H1 (cell line): Measurements from ENCODE around the gene FLOT1. TPM values are rescaled to one million over a fixed set of nuclear protein-coding genes. Genes with fewer than 3 reads are reported as not detected.

Experiments
- CTCF ChIA-PET: fragments of 300-600 bp; sonication (Branson Sonifier 250); formaldehyde crosslinking; loops from one replicate; lab custom pipeline; 2021; ENCODE audit not compliant: partially characterized antibody; lab: Charles Lee
- POLR2A ChIA-PET: fragments of 300-600 bp; sonication (Branson Sonifier 250); formaldehyde crosslinking; loops from one replicate; lab custom pipeline; 2021; ENCODE audit warnings: inconsistent platforms; ENCODE audit not compliant: partially characterized antibody; lab: Charles Lee
- DNase-seq, 2 experiments: peaks; one replicate each; pipeline versions ENCODE4 v3.0.0 to v3.0.0-alpha.2; 2010 to 2022; ENCODE audit warnings: low spot score in 2 of 2, low read depth in 1 of 2, mixed read lengths in 1 of 2
- FAIRE-seq: peaks from 2 replicates; lab custom pipeline; 2011; peaks lifted over from hg19 to GRCh38; lab: Jason Lieb, UNC
- H2AFZ ChIP-seq: 2 replicates; pipeline ENCODE4 v1.8.1; 2012; ENCODE audit warnings: low read length, inconsistent platforms
- H2AK5ac ChIP-seq: 2 replicates; pipeline ENCODE4 v1.6.1; 2013; ENCODE audit warnings: low read depth, low read length
- H2BK120ac ChIP-seq: replicated peaks from 2 replicates; pipeline ENCODE3; 2013; ENCODE audit warnings: low read depth, low read length, inconsistent platforms
- H2BK12ac ChIP-seq: 2 replicates; pipeline ENCODE4 v1.6.1; 2013; ENCODE audit warnings: low read depth, low read length
- H2BK15ac ChIP-seq: 2 replicates; pipeline ENCODE4 v1.6.1; 2013; ENCODE audit warnings: low read length
- H2BK20ac ChIP-seq: 2 replicates; pipeline ENCODE4 v1.6.1; 2013; ENCODE audit warnings: low read length
- H2BK5ac ChIP-seq: 2 replicates; pipeline ENCODE4 v1.6.1; 2013; ENCODE audit warnings: low read depth, low read length
- H3K14ac ChIP-seq: 2 replicates; pipeline ENCODE4 v1.6.1; 2013; ENCODE audit warnings: inconsistent platforms; ENCODE audit not compliant: insufficient read length
- H3K18ac ChIP-seq: 2 replicates; pipeline ENCODE4 v1.6.1; 2013; ENCODE audit warnings: low read length; ENCODE audit errors: extremely low read depth
- H3K23ac ChIP-seq: 2 replicates; pipeline ENCODE4 v1.6.1; 2013; ENCODE audit warnings: inconsistent platforms; ENCODE audit not compliant: insufficient read length
- H3K23me2 ChIP-seq: 2 replicates; pipeline ENCODE4 v1.6.1; 2013; ENCODE audit warnings: low read depth, low read length
- H3K27ac ChIP-seq: 2 replicates; pipeline ENCODE4 v1.6.1; 2011; ENCODE audit warnings: low read depth, low read length, inconsistent platforms
- H3K27me3 ChIP-seq, 4 experiments: replicated peaks in 1 of 4; 1 replicate in 1 of 4; 2 replicates in 3 of 4; pipeline versions ENCODE4 v1.6.1 to v1.8.1; 2011 to 2013; ENCODE audit warnings: low read length in 3 of 4, mild to moderate bottlenecking in 3 of 4, inconsistent platforms in 2 of 4, mixed read lengths in 2 of 4, moderate library complexity in 1 of 4; ENCODE audit not compliant: control insufficient read depth in 3 of 4, insufficient read depth in 3 of 4; ENCODE audit errors: extremely low read depth in 1 of 4
- H3K36me3 ChIP-seq, 4 experiments: 2 replicates each; pipeline versions ENCODE4 v1.6.1 to v1.8.1; 2011 to 2013; ENCODE audit warnings: mild to moderate bottlenecking in 4 of 4, low read length in 3 of 4, moderate library complexity in 2 of 4, control low read depth in 1 of 4, inconsistent platforms in 1 of 4; ENCODE audit not compliant: insufficient read depth in 4 of 4, control insufficient read depth in 2 of 4
- H3K4ac ChIP-seq: replicated peaks from 2 replicates; pipeline ENCODE3; 2013; ENCODE audit warnings: low read length, low read depth, mixed read lengths, inconsistent platforms; ENCODE audit not compliant: insufficient read length
- H3K4me1 ChIP-seq, 4 experiments: replicated peaks in 1 of 4; 1 replicate in 1 of 4; 2 replicates in 3 of 4; pipeline versions ENCODE4 v1.6.1 to v1.8.1; 2011 to 2013; ENCODE audit warnings: low read length in 3 of 4, inconsistent platforms in 2 of 4, mixed read lengths in 1 of 4; ENCODE audit not compliant: insufficient read depth in 4 of 4, control insufficient read depth in 3 of 4
- H3K4me2 ChIP-seq, 2 experiments: 2 replicates each; pipeline versions ENCODE4 v1.6.1 to v1.8.1; 2011 to 2013; ENCODE audit warnings: low read depth in 2 of 2, low read length in 2 of 2, control low read depth in 1 of 2, inconsistent platforms in 1 of 2, mild to moderate bottlenecking in 1 of 2; ENCODE audit not compliant: insufficient read depth in 1 of 2
- H3K4me3 ChIP-seq, 4 experiments: fragments of 200-600, 300-600 bp in 1 of 4; sonication (generic), shearing (Covaris generic), sonication (Bioruptor Twin) in 1 of 4; 2 replicates each; pipeline versions ENCODE4 v1.5.1 to v1.8.1; 2011 to 2016; ENCODE audit warnings: low read length in 4 of 4, low read depth in 3 of 4, control low read depth in 2 of 4, inconsistent platforms in 2 of 4, mild to moderate bottlenecking in 2 of 4, mixed read lengths in 1 of 4, moderate library complexity in 1 of 4; ENCODE audit not compliant: insufficient read depth in 2 of 4; ENCODE audit errors: extremely low read depth in 1 of 4
- H3K56ac ChIP-seq: replicated peaks from 2 replicates; pipeline ENCODE3; 2013; ENCODE audit warnings: low read depth, mild to moderate bottlenecking, mixed read lengths, low read length, inconsistent platforms; ENCODE audit not compliant: insufficient read length
- H3K79me1 ChIP-seq: 2 replicates; pipeline ENCODE4 v1.6.1; 2013; ENCODE audit warnings: low read depth, low read length, control low read depth
- H3K79me2 ChIP-seq, 2 experiments: 2 replicates each; pipeline versions ENCODE4 v1.6.1 to v1.8.1; 2012 to 2013; ENCODE audit warnings: low read length in 2 of 2, mild to moderate bottlenecking in 2 of 2, inconsistent platforms in 1 of 2; ENCODE audit not compliant: insufficient read depth in 2 of 2, control insufficient read depth in 1 of 2
- H3K9ac ChIP-seq, 4 experiments: replicated peaks in 1 of 4; 1 replicate in 1 of 4; 2 replicates in 3 of 4; pipeline versions ENCODE4 v1.6.1 to v1.8.1; 2011 to 2013; ENCODE audit warnings: low read depth in 3 of 4, low read length in 3 of 4, control low read depth in 2 of 4, mild to moderate bottlenecking in 2 of 4, moderate library complexity in 2 of 4, inconsistent platforms in 1 of 4; ENCODE audit errors: extremely low read depth in 1 of 4
- H3K9me3 ChIP-seq, 2 experiments: 2 replicates each; pipeline versions ENCODE4 v1.6.1 to v1.8.1; 2012 to 2013; ENCODE audit warnings: mild to moderate bottlenecking in 2 of 2, moderate library complexity in 2 of 2, control low read depth in 1 of 2, inconsistent platforms in 1 of 2, low read depth in 1 of 2, low read length in 1 of 2, mixed read lengths in 1 of 2; ENCODE audit not compliant: insufficient read depth in 2 of 2
- H4K20me1 ChIP-seq, 2 experiments: replicated peaks in 1 of 2; 2 replicates each; pipeline versions ENCODE3 to v1.8.1; 2011 to 2013; ENCODE audit warnings: inconsistent platforms in 2 of 2, low read length in 2 of 2, mild to moderate bottlenecking in 1 of 2; ENCODE audit not compliant: insufficient read depth in 2 of 2, control insufficient read depth in 1 of 2
- H4K5ac ChIP-seq: 2 replicates; pipeline ENCODE4 v1.6.1; 2013; ENCODE audit warnings: low read length, low read depth, mixed read lengths, inconsistent platforms; ENCODE audit not compliant: insufficient read length
- H4K8ac ChIP-seq: 2 replicates; pipeline ENCODE4 v1.8.0; 2013; ENCODE audit warnings: mild to moderate bottlenecking, moderate library complexity, low read length, inconsistent platforms; ENCODE audit not compliant: insufficient read depth; ENCODE audit errors: extremely low read depth
- H4K91ac ChIP-seq: replicated peaks from 2 replicates; pipeline ENCODE3; 2013; ENCODE audit warnings: low read length, mixed read lengths, inconsistent platforms; ENCODE audit not compliant: insufficient read length
- CBX5 ChIP-seq: fragments of 300-800, 300-1000 bp; sonication (generic); IDR thresholded peaks from 2 replicates; pipeline ENCODE4 v1.7.1; 2016; ENCODE audit warnings: antibody characterized with exemption, low read length, low read depth
- CTCF ChIP-seq, 3 experiments: IDR thresholded peaks; 1 replicate in 2 of 3; 2 replicates in 1 of 3; pipeline versions ENCODE4 v1.5.1 to v1.6.1; 2011; ENCODE audit warnings: low read length in 3 of 3, mild to moderate bottlenecking in 3 of 3, inconsistent platforms in 2 of 3, low read depth in 1 of 3, moderate library complexity in 1 of 3; ENCODE audit not compliant: insufficient read depth in 1 of 3; ENCODE audit errors: control extremely low read depth in 1 of 3
- KDM4A ChIP-seq: IDR thresholded peaks from one replicate; pipeline ENCODE4 v1.7.1; 2012; ENCODE audit warnings: low read depth, mild to moderate bottlenecking, moderate library complexity, low read length, inconsistent platforms; ENCODE audit not compliant: severe bottlenecking
- SIRT6 ChIP-seq: IDR thresholded peaks from one replicate; pipeline ENCODE4 v1.7.1; 2012; ENCODE audit warnings: low read length, inconsistent platforms
- WGBS, 2 experiments: shearing (Covaris generic) in 1 of 2; methylation state at CpG; one replicate each; pipeline versions ENCODE4 v1.1.6 to v1.1.7; 2013 to 2015; ENCODE audit warnings: low lambda C conversion rate in 2 of 2, mixed read lengths in 2 of 2, inconsistent platforms in 1 of 2, low coverage in 1 of 2, missing lambda C conversion rate in 1 of 2; ENCODE audit not compliant: insufficient replicate concordance in 2 of 2, insufficient coverage in 1 of 2, insufficient read length in 1 of 2; ENCODE audit errors: extremely low coverage in 1 of 2, missing lambda C conversion rate in 1 of 2; 5-methylcytosine and 5-hydroxymethylcytosine counted together
- polyA plus RNA-seq, 7 experiments: library from polyadenylated mRNA; depleted of rRNA in 3 of 7; stranded (reverse) in 5 of 7; unstranded in 2 of 7; fragments of >200 nt in 5 of 7; fragments of 200-250 nt in 2 of 7; gene quantifications; 1 replicate in 5 of 7; 2 replicates in 1 of 7; 4 replicates in 1 of 7; pipeline versions ENCODE4 v1.2.1 to v1.2.3, GENCODE V29; 2011 to 2013; ENCODE audit warnings: missing spikeins in 2 of 7, mixed read lengths in 2 of 7
- total RNA-seq: library from RNA; stranded (reverse); fragmentation: NEBNext Ultra II Directional; extraction: Animal tissue kit (Norgen Biotek cat#: 25700); gene quantifications from 2 replicates; pipeline ENCODE4 v1.2.1, GENCODE V29; 2021
- TF ChIP-seq, protein P1 (sequence below): IDR thresholded peaks from 2 replicates; pipeline ENCODE4 v1.6.1; 2012; ENCODE audit warnings: low read length, inconsistent platforms
- TF ChIP-seq, protein P2 (sequence below): IDR thresholded peaks from 2 replicates; pipeline ENCODE4 v1.6.1; 2012; ENCODE audit warnings: inconsistent platforms

FLOT1 gene
- total and polyA plus RNA-seq, 2 of the 8 experiments (the other 6 are each of a cell fraction or from before 2014, with no cell fraction given): 87.5 to 88.1 TPM

DNA sequence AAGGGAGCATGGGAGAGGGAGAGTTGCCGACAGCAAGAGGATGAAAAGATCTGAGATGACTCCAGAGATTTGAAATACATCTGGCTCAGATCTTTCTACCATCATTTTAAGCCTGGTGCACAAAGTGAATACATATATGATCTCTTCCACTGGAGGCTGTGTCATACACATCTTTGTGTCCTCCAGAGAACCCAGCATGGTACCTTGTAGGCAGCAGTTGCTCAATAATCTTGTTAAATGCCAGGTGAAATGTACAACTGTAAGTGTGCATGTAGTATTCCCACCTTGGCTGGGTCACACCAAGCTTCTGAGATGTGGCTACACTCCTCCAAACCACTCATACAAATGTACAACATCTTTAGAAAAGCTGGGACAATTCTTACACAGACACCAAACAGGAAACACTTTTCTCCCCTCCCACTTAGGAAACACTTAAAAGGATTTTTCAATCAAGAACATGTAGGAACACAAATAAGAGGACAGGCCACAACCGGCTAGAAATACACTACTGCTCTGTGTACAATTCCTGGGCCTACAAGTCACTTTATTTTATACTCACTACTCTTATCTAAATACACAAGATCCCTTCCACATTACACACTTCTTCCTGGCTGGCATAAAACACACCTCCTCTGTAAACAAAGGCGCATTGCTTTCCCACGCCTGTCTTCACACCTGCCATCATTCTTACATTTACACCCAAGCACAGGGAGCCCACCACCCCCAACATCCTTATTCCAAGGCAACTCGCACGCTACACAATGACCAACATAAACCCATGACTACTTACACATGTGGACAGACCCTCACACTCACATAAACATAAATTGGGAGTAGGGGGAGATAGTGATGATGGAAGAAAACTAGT lies 5.6 kb upstream of the FLOT1 start:
- H3K4me1 ChIP-seq: peaks cover 0 to 7% (median 2%) of the 10 kb centered on the region in 4 experiments; a peak in 3 of 7 replicates
- H3K14ac ChIP-seq: no peak overlapping the region
- no peak overlapping the region for H3K9ac ChIP-seq
- H3K23me2 ChIP-seq: peaks cover 13% of the 10 kb centered on the region; the same call in 1 of the 2 replicates
- H4K20me1 ChIP-seq: peaks cover 0 to 1% of the 10 kb centered on the region in 2 experiments
- no peak overlapping the region for H3K18ac ChIP-seq
- H4K5ac ChIP-seq: no peak overlapping the region
- H2AFZ ChIP-seq: no peak overlapping the region
- no peak overlapping the region for H2BK15ac ChIP-seq
- no peak overlapping the region for H4K8ac ChIP-seq
- no peak overlapping the region for H3K4ac ChIP-seq
- no peak for FAIRE-seq
- no peaks in the 10 kb centered on the region for H3K79me2 ChIP-seq
- ChIA-PET POLR2A (interaction anchor here (0.6 to 1.7 kb wide), 6 partner anchors 9 to 93 kb away, joined by 3 to 6 read pairs (median 4); no protein-coding TSS in a partner anchor), CTCF (interaction anchor here (0.6 to 2.3 kb wide), 5 partner anchors 17 to 81 kb away, joined by 3 to 7 read pairs (median 4); no protein-coding TSS in a partner anchor)
- no peaks in the 10 kb centered on the region for H3K79me1 ChIP-seq
- no peak overlapping the region for H2BK20ac ChIP-seq
- no peak overlapping the region for H4K91ac ChIP-seq
- H3K4me3 ChIP-seq: no peak overlapping the region
- no peak overlapping the region for H3K56ac ChIP-seq
- no peak overlapping the region for H2BK5ac ChIP-seq
- no peak for DNase-seq
- no peak overlapping the region for H2BK12ac ChIP-seq
- H3K36me3 ChIP-seq: no peaks in the 10 kb centered on the region
- H2BK120ac ChIP-seq: no peak overlapping the region
- no peak overlapping the region for H3K27ac ChIP-seq
- H3K4me2 ChIP-seq: no peak overlapping the region
- 89% methylated on average over 6 of the region's 6 CpGs; no CpG with 5 or more reads in 1 of the 2 experiments for WGBS, 2 experiments
- H3K9me3 ChIP-seq: no peaks in the 10 kb centered on the region
- no peak overlapping the region for H2AK5ac ChIP-seq
- H3K27me3 ChIP-seq: no peaks in the 10 kb centered on the region; a peak in 1 of 7 replicates
- H3K23ac ChIP-seq: no peak overlapping the region
- TF ChIP-seq KDM4A (no peak), SIRT6 (no peak), CTCF (IDR thresholded peaks at IDR 0.05; ENCODE audit: control extremely low read depth in 1 of 3, insufficient read depth in 1 of 3, low read depth in 1 of 3, low read length in 3 of 3) (no peak), CBX5 (no peak)
- TF ChIP-seq, protein P1, sequence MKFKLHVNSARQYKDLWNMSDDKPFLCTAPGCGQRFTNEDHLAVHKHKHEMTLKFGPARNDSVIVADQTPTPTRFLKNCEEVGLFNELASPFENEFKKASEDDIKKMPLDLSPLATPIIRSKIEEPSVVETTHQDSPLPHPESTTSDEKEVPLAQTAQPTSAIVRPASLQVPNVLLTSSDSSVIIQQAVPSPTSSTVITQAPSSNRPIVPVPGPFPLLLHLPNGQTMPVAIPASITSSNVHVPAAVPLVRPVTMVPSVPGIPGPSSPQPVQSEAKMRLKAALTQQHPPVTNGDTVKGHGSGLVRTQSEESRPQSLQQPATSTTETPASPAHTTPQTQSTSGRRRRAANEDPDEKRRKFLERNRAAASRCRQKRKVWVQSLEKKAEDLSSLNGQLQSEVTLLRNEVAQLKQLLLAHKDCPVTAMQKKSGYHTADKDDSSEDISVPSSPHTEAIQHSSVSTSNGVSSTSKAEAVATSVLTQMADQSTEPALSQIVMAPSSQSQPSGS: no peak
- TF ChIP-seq, protein P2, sequence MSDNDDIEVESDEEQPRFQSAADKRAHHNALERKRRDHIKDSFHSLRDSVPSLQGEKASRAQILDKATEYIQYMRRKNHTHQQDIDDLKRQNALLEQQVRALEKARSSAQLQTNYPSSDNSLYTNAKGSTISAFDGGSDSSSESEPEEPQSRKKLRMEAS: no peak
